Esophagus squamous epithelium (tissue), 5 donors: ENCODE data around the gene RSPH1. TPM values are rescaled to one million over a fixed set of nuclear protein-coding genes. Genes with fewer than 3 reads are reported as not detected.

Experiments used
- DNase-seq: peaks from one replicate; lab custom pipeline; 2025; lab: John Stamatoyannopoulos, UW
- H3K27ac ChIP-seq, 4 donors: fragments of 200-600 bp; sonication (generic); one replicate each; pipeline ENCODE4 v1.5.1; 2016 to 2019; ENCODE audit warnings: mild to moderate bottlenecking in 1 of 4
- H3K27me3 ChIP-seq, 4 donors: fragments of 200-600 bp; sonication (generic); 1 replicate in 3 of 4; 2 replicates in 1 of 4; pipeline versions ENCODE4 v1.5.1 to v1.6.0; 2017 to 2021; ENCODE audit warnings: antibody characterized with exemption in 1 of 4
- H3K36me3 ChIP-seq, 3 donors: fragments of 200-600 bp; sonication (generic); one replicate each; pipeline ENCODE4 v1.5.1; 2016 to 2019
- H3K4me1 ChIP-seq, 3 donors: fragments of 200-600 bp; sonication (generic); one replicate each; pipeline ENCODE4 v1.5.1; 2017 to 2019
- H3K4me3 ChIP-seq, 4 donors: fragments of 200-600 bp; sonication (generic); 1 replicate in 3 of 4; 2 replicates in 1 of 4; pipeline ENCODE4 v1.5.1; 2016 to 2019; ENCODE audit warnings: mild to moderate bottlenecking in 2 of 4, moderate library complexity in 1 of 4
- H3K9me3 ChIP-seq, 3 donors: fragments of 200-600 bp; sonication (generic); one replicate each; pipeline ENCODE4 v1.5.1; 2016 to 2019
- POLR2A ChIP-seq, 4 donors: fragments of 450-650 bp; IDR thresholded peaks; one replicate each; pipeline ENCODE4 v1.6.1; 2017; ENCODE audit warnings: antibody characterized with exemption in 4 of 4, mild to moderate bottlenecking in 4 of 4, moderate library complexity in 3 of 4
- WGBS, 2 donors: methylation state at CpG; one replicate each; pipeline ENCODE4 v1.1.5; 2018; 5-methylcytosine and 5-hydroxymethylcytosine counted together
- intact Hi-C: fragments of 100-400 bp; cut with DNase I; formaldehyde crosslinking; loops from one replicate; pipeline ENCODE4 v1.15.0; 2022
- total RNA-seq, 4 donors: library from RNA; depleted of rRNA; stranded (reverse); fragments of >200 nt; gene quantifications; one replicate each; pipeline ENCODE4 v1.1.0, GENCODE V29; 2016
- TF ChIP-seq, protein P1 (sequence below), 6 experiments: fragments of 450-650 bp in 4 of 6; fragments of 200-600 bp in 2 of 6; sonication (generic) in 2 of 6; IDR thresholded peaks; one replicate each; pipeline ENCODE4 v1.5.1; 2016 to 2019; ENCODE audit warnings: antibody characterized with exemption in 6 of 6, mild to moderate bottlenecking in 4 of 6, moderate library complexity in 4 of 6
- donor health status: DM: yes; HTN: yes; CAD: no.

RSPH1 gene
- total RNA-seq, 4 donors from 2014 or later = 0.19 TPM; not detected in 3

DNA sequence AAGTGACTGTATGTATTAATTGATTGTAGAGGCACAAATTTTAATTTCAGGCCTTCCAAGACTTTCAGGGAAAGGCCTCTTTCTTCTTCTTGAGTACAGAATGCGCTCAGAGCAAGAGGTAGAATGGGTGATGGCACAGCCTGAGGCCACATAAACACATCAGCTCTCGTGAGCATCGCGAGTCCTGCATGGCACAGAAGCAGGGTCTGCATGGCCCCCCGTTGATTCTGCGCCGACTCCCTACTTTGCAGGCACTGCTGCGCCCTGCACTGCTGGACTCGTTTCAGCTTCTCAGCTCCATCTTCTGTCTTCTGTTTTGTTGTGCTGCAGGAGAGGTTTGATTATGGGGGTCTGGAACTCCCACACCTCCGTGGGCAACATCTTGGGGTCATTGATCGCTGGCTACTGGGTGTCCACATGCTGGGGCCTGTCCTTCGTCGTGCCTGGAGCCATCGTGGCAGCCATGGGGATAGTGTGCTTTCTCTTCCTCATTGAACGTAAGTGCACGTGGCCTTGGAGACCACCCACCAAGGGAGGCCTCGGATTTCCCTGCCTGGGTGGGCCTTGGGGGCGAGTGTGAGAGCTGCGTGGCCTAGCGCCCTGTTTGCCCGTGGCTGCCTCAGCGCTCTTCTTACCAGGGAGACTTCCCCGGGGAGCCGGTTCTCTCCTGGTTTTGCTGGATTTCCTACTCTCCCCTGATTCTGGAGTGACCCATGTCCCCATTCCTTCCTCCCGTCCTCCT lies 47.3 kb upstream of the RSPH1 start:
- no peak for DNase-seq
- WGBS, 2 donors = 88 to 96% methylated on average over 13 to 23 of the region's 25 CpGs
- intact Hi-C loops = no loop called here

DNA sequence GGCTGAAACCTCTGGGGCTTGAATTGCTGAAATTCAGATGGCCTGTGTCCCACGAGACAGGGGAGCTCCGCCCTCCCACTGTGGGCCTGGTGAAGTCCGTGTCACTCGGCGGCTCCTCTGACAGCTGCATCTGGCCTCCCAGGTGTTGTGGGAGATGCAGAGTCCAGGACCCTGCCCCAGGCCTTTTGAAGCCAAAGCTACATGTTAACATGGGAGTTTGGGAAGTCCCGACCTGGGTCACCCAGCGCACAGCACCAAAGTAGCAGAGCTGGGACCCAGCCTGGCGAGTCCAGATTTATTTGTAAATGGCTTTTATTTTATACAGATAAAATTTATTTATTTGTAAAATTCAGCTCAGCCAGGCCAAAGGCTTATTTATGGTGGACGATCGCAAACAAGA lies 46.6 kb upstream of the RSPH1 start:
- no peak for DNase-seq
- Histone ChIP-seq H3K4me3 (no peak overlapping the region), H3K27ac (no peak overlapping the region), H3K9me3 (no peaks in the 10 kb centered on the region), H3K27me3 (no peaks in the 10 kb centered on the region), H3K36me3 (peaks cover 4 to 85% (median 5%) of the 10 kb centered on the region in 3 donors), H3K4me1 (no peaks in the 10 kb centered on the region)
- intact Hi-C loops = no loop called here
- TF ChIP-seq, protein P1, sequence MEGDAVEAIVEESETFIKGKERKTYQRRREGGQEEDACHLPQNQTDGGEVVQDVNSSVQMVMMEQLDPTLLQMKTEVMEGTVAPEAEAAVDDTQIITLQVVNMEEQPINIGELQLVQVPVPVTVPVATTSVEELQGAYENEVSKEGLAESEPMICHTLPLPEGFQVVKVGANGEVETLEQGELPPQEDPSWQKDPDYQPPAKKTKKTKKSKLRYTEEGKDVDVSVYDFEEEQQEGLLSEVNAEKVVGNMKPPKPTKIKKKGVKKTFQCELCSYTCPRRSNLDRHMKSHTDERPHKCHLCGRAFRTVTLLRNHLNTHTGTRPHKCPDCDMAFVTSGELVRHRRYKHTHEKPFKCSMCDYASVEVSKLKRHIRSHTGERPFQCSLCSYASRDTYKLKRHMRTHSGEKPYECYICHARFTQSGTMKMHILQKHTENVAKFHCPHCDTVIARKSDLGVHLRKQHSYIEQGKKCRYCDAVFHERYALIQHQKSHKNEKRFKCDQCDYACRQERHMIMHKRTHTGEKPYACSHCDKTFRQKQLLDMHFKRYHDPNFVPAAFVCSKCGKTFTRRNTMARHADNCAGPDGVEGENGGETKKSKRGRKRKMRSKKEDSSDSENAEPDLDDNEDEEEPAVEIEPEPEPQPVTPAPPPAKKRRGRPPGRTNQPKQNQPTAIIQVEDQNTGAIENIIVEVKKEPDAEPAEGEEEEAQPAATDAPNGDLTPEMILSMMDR (IDR thresholded peaks at IDR 0.05) = no peak
- no peak for TF ChIP-seq POLR2A (IDR thresholded peaks at IDR 0.05)
- 83 to 90% methylated on average over 6 of the region's 10 CpGs for WGBS, 2 donors

More for the DNA sequence above, 47.3 kb upstream of the RSPH1 start:
- Histone ChIP-seq H3K4me3 (no peak overlapping the region), H3K9me3 (no peaks in the 10 kb centered on the region), H3K4me1 (no peaks in the 10 kb centered on the region), H3K27ac (no peak overlapping the region), H3K27me3 (no peaks in the 10 kb centered on the region), H3K36me3 (peaks cover 4 to 91% (median 5%) of the 10 kb centered on the region in 3 donors)
- TF ChIP-seq, protein P1 (IDR thresholded peaks at IDR 0.05) = no peak
- TF ChIP-seq POLR2A (IDR thresholded peaks at IDR 0.05) = no peak

DNA sequence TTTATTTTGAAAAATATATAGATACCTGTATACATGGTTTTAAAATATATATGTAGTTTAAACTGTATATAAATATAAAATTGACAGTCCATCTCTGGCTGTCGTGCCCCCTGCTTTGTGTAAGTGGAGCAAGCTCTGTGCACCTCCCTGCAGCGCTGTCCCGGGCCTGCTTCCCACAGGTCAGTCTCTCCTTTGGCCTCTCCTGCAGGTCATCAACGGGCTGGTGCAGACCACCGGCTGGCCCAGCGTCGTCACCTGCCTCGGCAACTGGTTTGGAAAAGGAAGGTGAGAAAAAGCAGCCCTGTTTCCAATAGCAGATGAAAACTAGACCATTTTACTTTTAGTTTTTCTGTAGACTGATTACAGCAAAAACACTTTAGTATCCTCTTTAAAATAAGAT lies 46.2 kb upstream of the RSPH1 start:
- Histone ChIP-seq H3K4me1 (no peaks in the 10 kb centered on the region), H3K36me3 (peaks cover 2 to 85% (median 5%) of the 10 kb centered on the region in 3 donors), H3K4me3 (no peak overlapping the region), H3K27me3 (no peaks in the 10 kb centered on the region), H3K9me3 (no peaks in the 10 kb centered on the region), H3K27ac (no peak overlapping the region)
- WGBS, 2 donors = 83 to 95% methylated on average over 5 to 8 of the region's 8 CpGs
- no peak for TF ChIP-seq POLR2A (IDR thresholded peaks at IDR 0.05)
- TF ChIP-seq, protein P1 (IDR thresholded peaks at IDR 0.05) = no peak
- intact Hi-C loops = no loop called here
- DNase-seq = no peak

DNA sequence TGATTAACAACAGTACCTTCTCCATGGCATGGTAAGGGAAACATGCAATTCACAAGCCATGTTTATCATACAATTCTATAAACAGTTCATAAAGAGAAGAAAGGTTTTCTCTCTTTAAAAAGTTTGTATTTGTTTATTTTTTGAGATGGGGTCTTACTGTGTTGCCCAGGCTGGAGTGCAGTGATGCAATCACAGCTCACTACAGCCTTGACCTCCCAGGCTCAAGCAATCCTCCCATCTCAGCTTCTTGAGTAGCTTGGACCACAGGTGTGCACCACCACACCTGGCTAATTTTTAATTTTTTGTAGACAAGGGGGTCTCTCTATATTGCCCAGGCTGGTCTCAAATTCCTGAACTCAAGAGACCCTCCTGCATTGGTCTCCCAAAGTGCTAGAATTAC lies 45.6 kb upstream of the RSPH1 start:
- no peaks in the 10 kb centered on the region for H3K27me3 ChIP-seq
- intact Hi-C loops = no loop called here
- DNase-seq = no peak
- H3K36me3 ChIP-seq = peaks cover 0 to 85% (median 5%) of the 10 kb centered on the region in 3 donors
- no peak overlapping the region for H3K27ac ChIP-seq
- TF ChIP-seq, protein P1 (IDR thresholded peaks at IDR 0.05) = no peak
- no peak for TF ChIP-seq POLR2A (IDR thresholded peaks at IDR 0.05)
- no peak overlapping the region for H3K4me3 ChIP-seq
- no peaks in the 10 kb centered on the region for H3K9me3 ChIP-seq
- H3K4me1 ChIP-seq = no peaks in the 10 kb centered on the region

DNA sequence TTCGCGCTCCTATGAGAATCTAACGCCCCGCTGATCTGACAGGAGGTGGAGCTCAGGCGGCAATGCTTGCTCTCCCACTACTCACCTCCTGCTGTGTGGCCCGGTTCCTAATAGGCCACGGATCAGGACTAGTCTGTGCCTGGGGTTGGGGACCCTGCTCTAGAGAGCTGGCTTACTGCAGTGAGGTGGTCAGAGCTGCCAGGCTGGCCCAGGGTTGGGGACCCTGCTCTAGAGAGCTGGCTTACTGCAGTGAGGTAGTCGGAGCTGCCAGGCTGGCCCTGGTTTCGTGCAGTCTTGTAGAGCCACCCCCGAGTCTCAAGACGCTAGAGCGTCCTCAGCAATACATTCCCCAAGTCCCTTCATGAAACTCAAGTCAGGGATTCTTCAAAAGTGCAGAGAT lies 45.1 kb upstream of the RSPH1 start:
- 85% methylated on average over 8 of the region's 12 CpGs; no CpG with 5 or more reads in 1 of the 2 donors for WGBS, 2 donors
- no peak overlapping the region for H3K4me3 ChIP-seq
- intact Hi-C loops = no loop called here
- TF ChIP-seq, protein P1 (IDR thresholded peaks at IDR 0.05) = no peak
- no peak for TF ChIP-seq POLR2A (IDR thresholded peaks at IDR 0.05)
- no peak overlapping the region for H3K27ac ChIP-seq
- H3K36me3 ChIP-seq = peaks cover 0 to 85% (median 5%) of the 10 kb centered on the region in 3 donors
- H3K27me3 ChIP-seq = no peaks in the 10 kb centered on the region
- no peaks in the 10 kb centered on the region for H3K9me3 ChIP-seq
- no peaks in the 10 kb centered on the region for H3K4me1 ChIP-seq
- DNase-seq = no peak
